Measurements from ENCODE around the gene ZNF839. TPM values are rescaled to one million over a fixed set of nuclear protein-coding genes. Genes with fewer than 3 reads are reported as not detected.
"Not testable (repeated sequence)": the region's sequence is repeated elsewhere in the genome, so short reads cannot be mapped to it uniquely, and the experiment has no call there.

Gene ZNF839
- total and polyA plus RNA-seq, 8 donors, result 5.5 to 116 (median 12.4) TPM

DNA sequence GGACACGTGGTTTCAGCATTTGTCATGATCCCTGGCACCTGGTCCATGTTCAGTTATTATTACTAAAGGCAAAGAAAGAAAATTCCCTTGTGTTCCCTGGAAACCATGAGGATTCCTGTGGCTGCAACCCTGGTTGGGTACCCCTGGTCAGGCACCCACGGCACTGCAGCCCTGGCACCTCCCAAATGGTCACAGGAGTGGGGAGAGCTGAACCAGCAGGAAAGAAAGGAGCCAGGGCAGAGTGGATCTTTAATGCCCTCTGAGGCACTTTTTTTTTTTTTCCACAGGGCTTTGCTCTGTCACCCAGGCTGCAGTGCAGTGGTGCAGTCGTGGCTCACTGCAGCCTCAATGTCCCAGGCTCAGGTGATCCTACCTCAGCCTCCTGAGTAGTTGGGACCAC is 25.7 kb downstream of the ZNF839 start:
- DNase-seq, result no peak
- H3K9me3 ChIP-seq, result no peaks in the 10 kb centered on the region
- no peak overlapping the region for H3K4me3 ChIP-seq
- H3K36me3 ChIP-seq, result peaks cover 59 to 100% (median 98%) of the 10 kb centered on the region in 4 donors
- TF ChIP-seq, protein P1, sequence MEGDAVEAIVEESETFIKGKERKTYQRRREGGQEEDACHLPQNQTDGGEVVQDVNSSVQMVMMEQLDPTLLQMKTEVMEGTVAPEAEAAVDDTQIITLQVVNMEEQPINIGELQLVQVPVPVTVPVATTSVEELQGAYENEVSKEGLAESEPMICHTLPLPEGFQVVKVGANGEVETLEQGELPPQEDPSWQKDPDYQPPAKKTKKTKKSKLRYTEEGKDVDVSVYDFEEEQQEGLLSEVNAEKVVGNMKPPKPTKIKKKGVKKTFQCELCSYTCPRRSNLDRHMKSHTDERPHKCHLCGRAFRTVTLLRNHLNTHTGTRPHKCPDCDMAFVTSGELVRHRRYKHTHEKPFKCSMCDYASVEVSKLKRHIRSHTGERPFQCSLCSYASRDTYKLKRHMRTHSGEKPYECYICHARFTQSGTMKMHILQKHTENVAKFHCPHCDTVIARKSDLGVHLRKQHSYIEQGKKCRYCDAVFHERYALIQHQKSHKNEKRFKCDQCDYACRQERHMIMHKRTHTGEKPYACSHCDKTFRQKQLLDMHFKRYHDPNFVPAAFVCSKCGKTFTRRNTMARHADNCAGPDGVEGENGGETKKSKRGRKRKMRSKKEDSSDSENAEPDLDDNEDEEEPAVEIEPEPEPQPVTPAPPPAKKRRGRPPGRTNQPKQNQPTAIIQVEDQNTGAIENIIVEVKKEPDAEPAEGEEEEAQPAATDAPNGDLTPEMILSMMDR (IDR thresholded peaks at IDR 0.05), result no peak
- TF ChIP-seq POLR2A (IDR thresholded peaks at IDR 0.05) (no peak), POLR2AphosphoS5 (IDR thresholded peaks at IDR 0.05) (no peak), EP300 (IDR thresholded peaks at IDR 0.05) (no peak)
- H3K27me3 ChIP-seq, result no peaks in the 10 kb centered on the region
- H3K4me1 ChIP-seq, result no peaks in the 10 kb centered on the region
- H3K27ac ChIP-seq, result no peak overlapping the region
- intact Hi-C loops (cut with DNase I; ENCODE audit: low total_unique reads), result no loop called here
- WGBS, 5 donors, result 80 to 87% (median 82%) methylated on average over 3 of the region's 3 CpGs

DNA sequence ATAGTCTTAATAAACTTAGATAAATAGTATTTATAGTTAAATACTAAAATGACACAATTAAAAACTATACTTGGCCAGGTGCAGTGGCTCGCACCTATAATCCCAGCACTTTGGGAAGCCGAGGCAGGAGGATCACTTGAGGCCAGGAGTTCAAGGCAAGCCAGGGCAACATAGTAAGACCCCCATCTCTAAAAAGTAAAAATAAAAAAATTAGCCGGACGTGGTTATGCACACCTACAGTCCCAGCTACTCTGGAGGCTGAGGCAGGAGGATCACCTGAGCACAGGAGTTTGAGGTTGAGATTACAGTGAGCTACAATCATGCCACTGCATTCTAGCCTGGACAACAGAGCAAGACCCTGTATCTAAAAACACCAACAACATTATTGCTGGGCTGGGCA is 27.1 kb downstream of the ZNF839 start:
- TF ChIP-seq POLR2AphosphoS5 (IDR thresholded peaks at IDR 0.05) (no peak), EP300 (IDR thresholded peaks at IDR 0.05) (no peak), POLR2A (IDR thresholded peaks at IDR 0.05) (no peak)
- TF ChIP-seq, protein P1 (IDR thresholded peaks at IDR 0.05), result no peak
- Histone ChIP-seq H3K36me3 (peaks cover 48 to 99% (median 95%) of the 10 kb centered on the region in 4 donors), H3K27ac (no peak overlapping the region), H3K4me3 (no peak overlapping the region), H3K9me3 (no peaks in the 10 kb centered on the region), H3K4me1 (peaks cover 0 to 2% (median 0%) of the 10 kb centered on the region in 4 donors), H3K27me3 (no peaks in the 10 kb centered on the region)
- intact Hi-C loops (cut with DNase I; ENCODE audit: low total_unique reads), result no loop called here
- WGBS, 5 donors, result 96 to 99% (median 98%) methylated on average over 4 of the region's 4 CpGs
- no peak for DNase-seq

DNA sequence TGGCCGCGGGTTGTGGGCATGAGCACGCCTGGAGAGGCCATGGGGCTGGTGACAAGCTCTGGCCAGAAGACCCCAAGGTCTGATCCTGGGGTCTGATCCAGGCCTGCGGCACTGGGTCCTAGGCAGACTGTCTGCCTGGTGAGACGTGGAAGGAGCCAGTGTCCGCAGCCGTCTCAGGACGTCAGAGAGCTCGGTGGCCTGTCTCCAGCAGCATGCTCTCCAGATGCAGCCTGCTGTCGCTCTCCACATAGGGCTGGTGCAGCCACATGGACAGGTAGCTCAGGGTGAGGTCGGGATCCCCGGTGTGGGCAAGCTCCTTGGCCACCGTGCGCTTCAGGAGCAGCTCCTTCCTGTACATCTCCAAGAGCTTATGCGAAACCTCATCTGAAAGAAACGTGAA is 28.8 kb downstream of the ZNF839 start:
- intact Hi-C loops (cut with DNase I; ENCODE audit: low total_unique reads), result no loop called here
- Histone ChIP-seq H3K27ac (no peak overlapping the region), H3K27me3 (no peaks in the 10 kb centered on the region), H3K36me3 (peaks cover 41 to 99% (median 95%) of the 10 kb centered on the region in 4 donors), H3K4me1 (peaks cover 0 to 8% (median 0%) of the 10 kb centered on the region in 4 donors), H3K9me3 (no peaks in the 10 kb centered on the region), H3K4me3 (no peak overlapping the region)
- no peak for TF ChIP-seq POLR2A (IDR thresholded peaks at IDR 0.05)
- no peak for TF ChIP-seq POLR2AphosphoS5 (IDR thresholded peaks at IDR 0.05)
- TF ChIP-seq, protein P1 (IDR thresholded peaks at IDR 0.05), result no peak
- TF ChIP-seq EP300 (IDR thresholded peaks at IDR 0.05), result no peak
- WGBS, 5 donors, result 91 to 94% (median 94%) methylated on average over 10 to 16 of the region's 16 CpGs
- DNase-seq, result no peak

DNA sequence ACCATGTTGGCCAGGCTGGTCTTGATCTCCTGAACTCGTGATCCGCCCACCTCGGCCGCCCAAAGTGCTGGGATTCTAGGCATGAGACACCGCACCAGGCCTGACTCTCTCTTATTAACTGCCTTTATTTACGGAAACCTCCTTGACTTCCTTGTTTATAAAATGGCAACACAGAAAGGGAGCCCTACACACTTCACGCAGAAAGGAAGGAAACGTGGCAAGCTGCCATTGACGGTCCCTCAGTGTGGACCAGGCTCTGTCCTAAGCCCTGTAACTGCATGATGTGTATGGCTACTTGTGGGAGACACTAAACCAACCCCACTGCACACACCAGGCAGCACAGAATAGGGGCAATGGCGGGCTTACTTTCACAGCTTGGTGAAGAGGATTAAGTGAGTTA is 31.5 kb downstream of the ZNF839 start:
- intact Hi-C loops (cut with DNase I; ENCODE audit: low total_unique reads), result no loop called here
- H3K9me3 ChIP-seq, result no peaks in the 10 kb centered on the region
- H3K4me3 ChIP-seq, result no peak overlapping the region
- peaks cover 44 to 99% (median 95%) of the 10 kb centered on the region in 4 donors for H3K36me3 ChIP-seq
- H3K4me1 ChIP-seq, result peaks cover 0 to 8% (median 0%) of the 10 kb centered on the region in 4 donors
- peak in 1 of 2 donors; percentile 22 for DNase-seq
- WGBS, 5 donors, result 83 to 92% (median 88%) methylated on average over 10 of the region's 10 CpGs
- H3K27me3 ChIP-seq, result no peaks in the 10 kb centered on the region
- peak overlapping the region in 3 of 5 donors; percentile 7 to 66 (median 51) for H3K27ac ChIP-seq
- TF ChIP-seq, protein P1 (IDR thresholded peaks at IDR 0.05), result no peak
- no peak for TF ChIP-seq POLR2A (IDR thresholded peaks at IDR 0.05)
- no peak for TF ChIP-seq EP300 (IDR thresholded peaks at IDR 0.05)
- TF ChIP-seq POLR2AphosphoS5 (IDR thresholded peaks at IDR 0.05), result no peak

DNA sequence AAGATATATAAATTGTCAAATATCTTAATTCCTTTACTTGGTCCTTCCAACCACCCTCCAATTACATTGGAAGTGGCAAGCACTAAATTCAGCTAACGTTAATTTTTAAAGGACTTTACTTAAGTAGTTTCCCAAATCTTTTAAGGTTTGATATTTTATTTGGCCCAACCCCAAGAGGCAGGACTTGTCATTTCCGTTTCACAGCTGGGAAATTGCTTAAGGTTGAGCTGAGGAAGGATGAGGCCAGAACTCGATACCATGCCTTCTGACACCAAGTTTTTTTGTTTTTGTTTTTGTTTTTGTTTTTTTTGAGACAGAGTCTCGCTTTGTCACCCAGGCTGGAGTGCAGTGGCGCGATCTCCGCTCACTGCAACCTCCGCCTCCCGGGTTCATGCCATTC is 32.0 kb downstream of the ZNF839 start:
- intact Hi-C loops (cut with DNase I; ENCODE audit: low total_unique reads); DNase-seq; H3K4me3 ChIP-seq; H3K27me3 ChIP-seq; H3K4me1 ChIP-seq; H3K9me3 ChIP-seq: not testable (repeated sequence)
- Histone ChIP-seq H3K36me3 (peaks cover 39 to 99% (median 95%) of the 10 kb centered on the region in 4 donors), H3K27ac (peak overlapping the region in 2 of 5 donors; percentile 51 to 66)
- 77 to 92% (median 83%) methylated on average over 9 of the region's 9 CpGs for WGBS, 5 donors
